GM18909 (cell line): ENCODE results near the gene PRR9.
"Not testable (repeated sequence)": the region's sequence is repeated elsewhere in the genome, so short reads cannot be mapped to it uniquely, and the experiment has no call there.

Experiments used
- ATAC-seq: cut with Tn5 transposase; IDR thresholded peaks from one replicate; pipeline ENCODE4 v1.9.1; 2021; ENCODE audit warnings: mild to moderate bottlenecking; ENCODE audit not compliant: unreplicated experiment, poor library complexity

The PRR9 gene

DNA sequence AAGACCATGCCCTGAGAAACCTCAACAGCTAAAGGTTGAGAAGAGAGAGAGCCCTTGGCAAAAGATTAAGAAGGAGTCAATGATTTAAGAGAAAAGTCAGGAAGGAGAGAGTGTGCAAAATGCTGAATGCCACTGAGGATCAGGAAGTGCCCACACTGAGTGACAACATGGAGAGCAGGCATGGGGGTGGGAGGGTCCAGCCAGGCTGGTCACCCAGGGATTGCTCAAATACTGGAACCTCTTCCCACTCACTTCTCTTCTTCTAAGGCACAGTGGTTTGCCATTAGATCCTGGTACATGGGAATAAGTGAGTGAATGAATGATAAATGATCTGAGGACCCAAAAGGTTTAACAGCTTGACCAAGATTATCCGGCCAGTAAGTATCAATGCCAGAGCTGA is 11.1 kb downstream of the PRR9 start:
- no peak for ATAC-seq

GRCh38 chr1:153229076-153229829 is 11.9 kb downstream of the PRR9 start:
- not testable (repeated sequence) for ATAC-seq

DNA sequence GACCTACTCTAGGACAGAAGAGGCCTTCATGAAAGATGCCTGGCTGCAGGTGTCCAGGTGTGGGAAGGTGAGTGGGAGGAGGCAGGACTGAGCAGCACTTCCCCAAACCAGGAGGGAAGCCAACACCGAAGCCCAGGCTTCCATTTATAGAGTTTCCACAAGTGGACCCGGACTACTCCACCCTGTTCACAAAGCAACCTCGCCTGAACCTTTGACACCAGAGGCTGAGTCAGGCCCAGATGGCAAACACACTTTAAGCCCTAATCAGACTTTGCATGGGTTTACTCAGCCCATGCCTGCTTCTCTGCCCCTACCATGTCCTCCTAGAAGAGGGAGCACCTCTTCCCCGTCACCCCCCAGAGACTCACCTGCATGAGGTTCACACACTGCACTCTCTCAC is 14.0 kb downstream of the PRR9 start:
- ATAC-seq = no peak

DNA sequence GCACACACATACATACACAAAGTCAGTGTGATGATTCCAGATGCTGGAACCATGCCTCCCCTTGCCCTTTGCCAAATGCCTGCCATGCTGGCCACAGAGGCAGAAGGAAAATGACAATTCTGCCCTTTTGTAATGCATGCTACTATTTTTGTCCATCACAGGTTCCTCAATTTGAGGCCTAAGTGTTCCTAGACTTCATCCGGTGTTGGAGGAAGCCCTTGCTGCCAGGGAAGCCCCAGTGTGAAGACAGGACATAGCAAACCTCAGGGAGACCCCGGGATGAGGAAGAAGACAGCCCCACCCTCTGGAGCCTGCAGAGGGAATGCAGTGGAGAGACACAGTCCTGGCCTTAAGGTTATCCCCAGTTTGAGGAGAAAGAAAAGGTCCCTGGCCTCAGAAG is 14.4 kb downstream of the PRR9 start:
- no peak for ATAC-seq

DNA sequence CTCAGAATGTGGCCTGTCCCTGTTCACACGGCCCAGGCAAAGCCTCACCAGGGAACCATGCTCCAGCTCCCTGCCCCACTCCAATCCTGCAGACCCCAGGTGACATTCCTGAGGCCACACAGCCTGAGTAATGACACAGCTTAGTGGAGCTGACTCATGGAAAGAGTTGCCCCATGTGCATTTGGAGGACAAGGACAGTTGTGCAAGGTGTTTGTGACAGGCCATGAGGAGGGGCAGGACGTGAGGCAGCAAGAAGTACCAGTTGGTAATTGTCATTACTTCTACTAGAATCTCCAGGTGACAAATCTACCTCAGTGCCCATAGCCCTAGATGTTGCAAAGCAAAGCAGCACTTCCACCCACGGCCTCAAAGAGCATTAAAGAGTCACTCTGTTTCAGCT is 15.2 kb downstream of the PRR9 start:
- ATAC-seq = no peak

- no peak for ATAC-seq
These were observed 16.1 kb downstream of the PRR9 start for GRCh38 chr1:153233448-153233847.

- ATAC-seq = no peak
These were observed 21.1 kb downstream of the PRR9 start for GRCh38 chr1:153238527-153238926.

DNA sequence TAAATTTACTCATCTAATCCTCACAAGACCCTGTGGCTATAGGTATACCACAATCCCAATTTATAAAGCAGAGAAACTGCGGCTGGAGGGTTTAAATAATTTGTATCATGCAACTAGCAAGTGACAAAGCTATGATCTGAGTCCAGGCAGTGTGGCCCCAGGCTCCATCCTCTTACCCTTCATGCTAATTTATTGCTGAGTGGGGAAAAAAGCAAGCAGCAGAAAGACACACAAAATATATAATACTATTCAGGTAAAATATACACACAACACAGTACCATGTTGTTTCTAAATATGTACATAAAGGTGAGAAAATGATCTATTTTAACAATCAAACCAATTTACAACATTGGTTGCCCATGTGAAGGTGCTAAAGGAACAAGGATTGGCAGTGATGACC is 24.8 kb downstream of the PRR9 start:
- ATAC-seq = no peak

GRCh38 chr1:153245466-153245865 is 28.1 kb downstream of the PRR9 start:
- ATAC-seq = no peak

- no peak for ATAC-seq
These were observed 28.6 kb downstream of the PRR9 start for GRCh38 chr1:153246018-153246417.

GRCh38 chr1:153246825-153247224 is 29.4 kb downstream of the PRR9 start:
- no peak for ATAC-seq

DNA sequence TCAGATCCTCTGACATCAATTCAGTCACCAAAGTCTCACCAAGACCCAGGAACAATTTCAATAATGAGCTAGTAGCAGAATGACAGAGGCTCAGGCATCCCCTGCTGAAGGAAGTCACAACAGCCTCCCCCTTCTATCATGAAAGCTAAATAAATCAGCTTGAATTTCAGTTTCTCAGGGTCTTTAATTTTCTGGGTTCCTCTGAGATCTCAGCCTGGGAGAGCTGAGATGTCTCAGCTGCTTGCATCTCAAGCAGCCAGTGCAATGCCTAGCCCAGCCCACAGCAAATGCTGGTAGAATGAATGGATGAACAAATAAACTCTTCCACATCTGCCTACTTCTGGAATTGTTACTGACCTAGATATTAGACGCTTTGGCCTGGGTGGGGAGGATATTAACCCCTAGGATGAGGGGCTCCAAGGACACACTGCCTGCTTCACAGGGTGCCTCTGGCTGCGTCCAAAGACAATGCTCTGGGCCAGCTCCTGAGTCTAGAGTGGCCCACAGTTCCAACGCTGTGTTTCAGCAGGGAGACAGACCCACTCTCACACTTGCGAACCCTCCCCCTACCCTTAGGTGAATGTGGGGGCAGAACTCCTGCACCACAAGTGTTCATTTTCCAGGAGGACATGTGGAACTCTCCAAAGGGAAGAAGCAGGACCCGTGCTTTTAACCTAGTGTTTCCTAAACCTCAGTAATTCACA is 30.9 kb downstream of the PRR9 start:
- no peak for ATAC-seq

DNA sequence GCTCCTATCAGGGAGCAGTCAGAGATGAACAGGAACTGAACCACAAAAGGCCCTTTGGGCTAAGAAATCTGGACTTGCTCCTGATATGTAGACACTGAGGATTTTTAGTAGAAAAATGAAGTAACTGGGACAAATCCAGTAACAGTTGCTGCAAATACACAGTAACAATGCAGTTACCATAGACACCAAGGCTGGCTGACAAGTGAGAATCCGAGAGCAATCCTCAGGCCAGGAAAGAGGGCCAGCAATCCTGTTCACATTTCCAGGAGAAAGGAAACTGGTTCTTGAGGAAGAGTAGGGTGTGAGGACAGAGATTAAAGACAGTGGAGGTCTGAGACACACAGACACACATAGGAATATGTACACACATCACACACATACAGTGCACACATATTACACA is 32.8 kb downstream of the PRR9 start:
- no peak for ATAC-seq

DNA sequence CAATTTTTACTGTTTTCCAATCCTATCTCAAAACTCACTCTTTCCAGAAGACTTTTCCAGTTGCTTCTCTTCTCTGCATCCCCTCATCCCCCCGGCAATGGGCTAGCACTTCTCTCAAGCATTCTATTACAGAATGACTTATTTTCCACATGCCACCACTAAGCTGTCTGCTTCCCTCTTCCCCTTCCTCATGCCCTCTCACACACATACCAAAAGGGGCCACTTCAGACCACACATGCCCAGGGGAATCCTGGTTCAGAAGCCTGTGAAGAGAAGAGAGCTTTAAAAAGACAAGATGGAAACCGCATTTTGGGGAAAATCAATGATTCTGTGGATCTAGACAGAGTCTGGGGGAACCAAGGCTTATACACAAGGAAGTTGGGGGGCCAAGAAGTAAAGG is 33.7 kb downstream of the PRR9 start:
- ATAC-seq = no peak

- no peak for ATAC-seq
These were observed 34.2 kb downstream of the PRR9 start for GRCh38 chr1:153251562-153251961.

DNA sequence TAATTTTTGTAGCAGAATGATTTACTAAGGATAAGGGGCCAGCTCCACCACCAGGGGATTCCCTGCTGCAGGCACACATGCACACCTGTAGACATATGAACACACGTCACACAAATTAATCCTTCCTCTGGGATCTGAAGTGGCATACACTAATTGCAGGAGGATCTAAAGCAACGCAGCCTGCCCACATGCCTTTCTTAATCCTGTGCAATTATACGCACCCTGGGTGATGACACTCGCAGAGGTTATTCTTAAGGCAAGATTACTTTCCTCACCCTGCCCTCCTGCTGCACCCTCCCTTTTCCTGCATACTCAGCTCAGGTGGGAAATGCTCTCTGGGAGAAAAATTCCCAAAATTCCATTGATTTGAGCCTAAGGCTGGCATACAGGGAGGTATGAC is 34.6 kb downstream of the PRR9 start:
- no peak for ATAC-seq

DNA sequence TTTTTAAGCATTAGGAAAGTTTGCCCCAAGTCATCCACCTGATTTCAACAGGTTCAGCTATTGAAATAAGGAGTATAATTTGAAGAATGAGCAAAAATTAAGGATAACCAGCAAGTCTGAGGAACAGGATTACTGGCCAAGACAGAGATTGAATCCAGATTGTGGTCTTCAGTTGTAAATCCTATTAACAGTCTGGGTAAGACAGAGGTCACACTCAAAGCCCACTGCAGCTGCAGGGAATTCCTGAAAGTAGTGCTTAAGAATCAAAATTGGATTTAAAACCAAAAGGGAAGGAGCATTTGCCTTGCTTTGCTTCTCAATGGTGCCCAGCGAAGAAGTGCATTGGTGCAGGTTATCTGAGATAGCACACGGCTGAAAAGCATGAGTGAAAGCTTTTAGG is 35.7 kb downstream of the PRR9 start:
- no peak for ATAC-seq

- peak; percentile 76 for ATAC-seq
These were observed 36.3 kb downstream of the PRR9 start for GRCh38 chr1:153253693-153254092.

- no peak for ATAC-seq
These were observed 42.0 kb downstream of the PRR9 start, which contains the start of gene LORICRIN for GRCh38 chr1:153259387-153259786. LORICRIN (plus strand) TSS chr1:153259687; CDS start chr1:153260950, 1,263 bp downstream.

- ATAC-seq = no peak
These were observed 43.3 kb downstream of the PRR9 start for GRCh38 chr1:153260585-153261280.
